ENCODE data around the gene TMEM174. TPM values are rescaled to one million over a fixed set of nuclear protein-coding genes. Genes with fewer than 3 reads are reported as not detected.

The TMEM174 gene
- total RNA-seq, 1 donor from 2014 or later: not detected

DNA sequence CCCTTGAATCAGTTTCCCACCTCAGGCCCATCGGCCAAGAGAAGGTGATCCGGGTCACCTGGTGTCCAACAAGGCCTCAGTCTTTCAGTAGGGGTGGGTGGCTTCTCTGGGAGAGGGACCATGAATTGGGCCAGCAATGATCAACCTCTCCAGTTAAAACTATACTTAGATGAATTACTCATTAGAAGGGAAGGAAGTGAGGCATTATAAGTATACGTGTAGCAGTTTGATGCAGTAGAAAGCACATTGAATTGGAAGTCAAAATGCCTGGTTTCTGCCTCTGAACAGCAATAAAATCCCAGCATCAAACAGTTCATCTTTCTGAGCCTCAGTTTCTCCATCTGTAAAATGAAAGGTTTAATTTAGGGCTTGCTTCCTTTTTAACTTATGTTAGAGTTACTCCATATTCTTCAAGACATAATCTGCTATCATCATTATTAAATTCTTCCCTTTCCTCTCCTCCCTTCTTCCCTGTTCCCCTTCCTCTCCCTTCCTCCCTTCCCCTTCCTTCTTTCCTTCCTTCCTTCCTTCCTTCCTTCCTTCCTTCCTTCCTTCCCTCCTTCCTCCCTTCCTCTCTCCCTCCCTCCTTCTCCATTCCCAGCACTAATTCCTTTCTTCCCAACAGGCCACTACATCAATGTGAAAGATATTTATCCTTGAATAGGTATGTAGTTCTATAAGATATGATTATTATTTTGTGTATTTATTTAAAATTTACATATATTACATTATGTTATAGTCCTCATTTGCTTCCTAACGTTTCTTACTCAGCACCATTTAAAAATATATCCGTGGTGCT is 18.6 kb upstream of the TMEM174 start:
- DNase-seq: no peak

- peak; percentile 49 for DNase-seq
These were observed 17.4 kb upstream of the TMEM174 start for GRCh38 chr5:73155271-73156222.

DNA sequence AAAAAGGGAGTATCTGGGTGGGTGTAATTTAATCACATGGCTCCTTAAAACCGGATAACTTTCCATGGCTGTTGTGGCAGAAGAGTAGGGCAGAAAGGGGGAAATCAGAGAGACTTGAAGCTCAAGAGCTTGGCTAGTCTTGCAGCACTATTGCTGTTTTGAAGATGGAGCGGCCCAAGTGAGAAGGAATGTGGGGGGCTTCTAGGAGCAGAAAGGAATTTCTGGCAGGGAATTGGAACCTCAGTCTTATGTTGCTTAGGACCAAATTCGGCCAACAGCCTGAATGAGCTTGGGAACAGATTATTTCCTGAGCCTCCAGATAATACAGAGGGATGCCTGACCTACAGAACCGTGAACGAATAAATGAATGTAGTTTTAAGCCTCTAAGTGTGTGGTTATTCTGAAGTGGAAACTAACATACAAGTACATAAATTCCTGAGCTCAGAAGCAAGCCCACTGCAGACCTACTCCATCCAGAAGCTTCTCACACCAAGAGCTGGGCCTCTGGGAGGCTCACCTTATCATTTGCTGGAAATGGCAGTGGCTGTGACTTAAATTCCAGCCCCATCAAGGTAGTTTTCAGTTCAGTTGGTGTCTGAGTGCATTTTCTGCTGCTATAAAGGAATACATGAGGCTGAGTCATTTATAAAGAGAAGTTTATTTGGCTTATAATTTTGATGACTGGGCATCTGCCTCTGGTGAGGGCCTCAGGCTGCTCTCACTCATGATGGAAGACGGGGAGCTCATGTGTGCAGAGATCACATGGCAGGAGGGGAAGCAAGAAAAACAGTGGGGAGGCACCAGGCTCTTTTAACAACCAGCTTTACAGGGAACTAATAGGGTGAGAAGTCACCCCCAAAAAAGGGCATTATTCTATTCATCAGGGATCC is 15.3 kb upstream of the TMEM174 start:
- no peak for DNase-seq

- no peak for DNase-seq
These were observed 14.7 kb upstream of the TMEM174 start for GRCh38 chr5:73158313-73158712.

GRCh38 chr5:73160239-73160671 is 12.7 kb upstream of the TMEM174 start:
- DNase-seq: no peak

DNA sequence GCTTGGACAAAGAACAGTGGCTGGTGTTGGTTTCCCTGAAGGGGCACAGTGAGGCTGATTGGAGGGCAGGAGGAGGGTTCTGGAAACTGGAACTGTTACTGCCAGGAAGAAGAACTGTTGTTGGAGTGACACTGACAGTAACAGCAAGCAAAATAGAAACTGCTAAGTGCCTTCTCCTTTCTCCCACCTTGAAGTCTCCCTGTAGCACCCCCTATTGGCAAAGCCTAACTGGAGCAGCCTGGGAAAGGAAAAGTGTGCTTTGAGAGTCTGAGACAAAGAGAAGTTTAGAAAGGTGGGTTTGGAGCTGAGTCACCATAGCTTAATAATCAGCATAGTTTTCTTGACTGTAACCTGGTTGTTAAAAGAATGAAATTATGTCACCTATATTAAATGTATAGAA is 2.5 kb upstream of the TMEM174 start:
- DNase-seq: no peak

GRCh38 chr5:73171495-73171894 is 1.5 kb upstream of the TMEM174 start:
- DNase-seq: no peak

DNA sequence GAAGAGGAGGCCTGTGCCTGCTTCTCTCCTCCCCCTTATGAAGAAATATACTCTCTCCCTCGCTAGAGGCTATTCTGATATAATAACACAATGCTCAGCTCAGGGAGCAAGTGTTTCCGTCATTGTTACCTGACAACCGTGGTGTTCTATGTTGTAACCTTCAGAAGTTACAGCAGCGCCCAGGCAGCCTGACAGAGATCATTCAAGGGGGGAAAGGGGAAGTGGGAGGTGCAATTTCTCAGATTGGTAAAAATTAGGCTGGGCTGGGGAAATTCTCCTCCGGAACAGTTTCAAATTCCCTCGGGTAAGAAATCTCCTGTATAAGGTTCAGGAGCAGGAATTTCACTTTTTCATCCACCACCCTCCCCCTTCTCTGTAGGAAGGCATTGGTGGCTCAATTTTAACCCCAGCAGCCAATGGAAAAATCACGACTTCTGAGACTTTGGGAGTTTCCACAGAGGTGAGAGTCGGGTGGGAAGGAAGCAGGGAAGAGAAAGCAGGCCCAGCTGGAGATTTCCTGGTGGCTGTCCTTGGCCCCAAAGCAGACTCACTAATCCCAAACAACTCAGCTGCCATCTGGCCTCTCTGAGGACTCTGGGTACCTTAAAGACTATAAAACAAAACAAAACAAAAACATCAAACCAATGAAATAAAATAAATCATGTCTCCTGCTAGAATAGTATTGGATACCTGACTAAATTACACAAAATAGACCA is 1.3 kb downstream of the TMEM174 start:
- no peak for DNase-seq

- no peak for DNase-seq
These were observed 3.3 kb downstream of the TMEM174 start for GRCh38 chr5:73176250-73176649.

- DNase-seq: no peak
These were observed 5.3 kb downstream of the TMEM174 start for GRCh38 chr5:73178265-73178664.

- no peak for DNase-seq
These were observed 6.7 kb downstream of the TMEM174 start for GRCh38 chr5:73179730-73180129.

DNA sequence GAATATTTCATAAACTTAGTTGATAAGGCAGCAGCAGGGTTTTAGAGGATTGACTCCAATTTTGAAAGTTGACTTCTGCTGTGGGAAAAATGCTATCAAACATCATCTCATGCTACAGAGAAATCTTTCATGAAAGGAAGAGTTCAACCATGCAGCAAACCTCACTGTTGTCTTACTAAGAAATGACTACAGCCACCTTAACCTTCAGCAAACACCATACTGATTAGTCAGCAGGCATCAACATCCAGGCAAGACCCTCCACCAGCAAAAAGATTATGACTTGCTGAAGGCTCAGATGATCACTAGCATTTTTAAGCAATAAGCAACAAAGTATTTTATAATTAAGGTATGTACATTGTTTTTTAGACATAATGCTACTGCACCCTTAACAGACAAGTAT is 7.6 kb downstream of the TMEM174 start:
- no peak for DNase-seq

- no peak for DNase-seq
These were observed 9.3 kb downstream of the TMEM174 start for GRCh38 chr5:73182307-73182706.

DNA sequence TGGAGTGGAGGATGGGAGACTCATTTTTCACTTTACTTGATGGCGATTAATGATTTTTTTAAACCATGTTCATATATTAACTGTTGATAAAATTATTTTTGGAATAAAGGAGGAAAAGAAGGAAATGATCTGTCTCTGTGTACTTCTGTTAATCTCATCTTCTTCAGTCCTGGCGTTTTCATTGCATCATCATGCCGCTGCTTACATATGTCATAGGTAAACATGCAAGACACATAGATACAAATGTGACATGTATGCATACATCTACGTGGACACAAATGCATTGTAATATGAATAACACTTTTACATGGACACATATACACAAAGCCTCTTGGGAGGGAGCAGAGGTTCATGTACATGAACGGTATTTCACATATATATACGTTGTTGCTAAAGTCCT is 10.0 kb downstream of the TMEM174 start:
- DNase-seq: no peak

DNA sequence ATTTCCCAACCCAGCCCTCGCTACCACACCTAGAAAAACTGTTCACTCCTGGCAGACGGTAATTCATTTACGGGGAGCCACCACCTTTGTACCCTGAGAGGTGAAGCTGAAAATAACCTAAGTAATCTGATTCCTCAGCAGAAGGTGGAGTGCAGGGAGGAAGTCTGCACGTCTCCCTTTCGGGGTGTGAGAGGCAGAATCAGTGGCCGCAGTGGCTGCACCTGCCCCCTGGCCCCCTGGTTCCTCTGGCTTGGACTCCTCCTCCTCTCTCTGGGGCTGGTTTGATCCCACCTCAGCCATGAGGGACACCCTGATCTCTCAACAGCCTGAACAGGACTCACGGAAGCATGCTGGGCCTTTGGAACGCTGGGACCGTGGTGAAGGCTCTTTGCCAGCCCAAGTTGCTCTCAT is 10.5 kb downstream of the TMEM174 start:
- no peak for DNase-seq

GRCh38 chr5:73186976-73187375 is 14.0 kb downstream of the TMEM174 start:
- DNase-seq: no peak

DNA sequence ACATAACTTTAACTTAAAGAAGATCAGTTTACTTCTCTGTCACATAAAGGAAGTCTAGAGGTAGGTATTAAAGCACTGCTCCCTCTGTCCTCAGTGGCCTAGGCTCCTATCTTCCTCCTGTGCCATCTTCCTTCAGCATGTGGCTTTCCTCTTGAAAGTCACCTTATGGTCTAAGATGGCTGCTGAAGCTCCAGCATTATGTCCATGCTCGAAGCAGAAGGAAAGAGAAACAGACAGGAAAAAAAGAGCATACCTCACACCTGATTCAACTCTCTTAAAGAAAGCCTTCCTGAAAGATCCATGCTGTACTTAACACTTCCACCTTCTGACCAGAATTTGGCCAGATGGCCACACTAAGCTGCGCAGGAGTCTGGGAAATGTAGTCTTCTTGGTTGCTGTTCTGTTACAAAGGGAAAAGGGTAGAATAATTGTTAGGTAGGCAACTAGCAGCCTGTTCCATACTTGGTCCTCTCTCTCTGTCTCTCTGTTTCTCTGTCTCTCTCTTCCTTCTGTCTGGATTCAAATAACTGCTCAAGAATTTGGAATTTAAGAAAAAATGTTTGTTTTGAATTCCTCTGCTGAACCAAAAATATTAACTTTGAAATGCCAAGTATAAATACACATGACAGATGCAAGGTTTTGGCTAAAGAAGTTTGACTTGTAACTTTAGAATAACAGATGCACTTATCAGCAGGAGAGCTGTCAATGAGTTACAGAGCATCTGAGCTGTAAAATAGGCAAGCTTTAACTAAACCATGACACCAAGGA is 16.0 kb downstream of the TMEM174 start:
- DNase-seq: no peak

GRCh38 chr5:73189871-73190376 is 16.9 kb downstream of the TMEM174 start:
- no peak for DNase-seq

GRCh38 chr5:73192370-73192769 is 19.4 kb downstream of the TMEM174 start:
- DNase-seq: no peak

DNA sequence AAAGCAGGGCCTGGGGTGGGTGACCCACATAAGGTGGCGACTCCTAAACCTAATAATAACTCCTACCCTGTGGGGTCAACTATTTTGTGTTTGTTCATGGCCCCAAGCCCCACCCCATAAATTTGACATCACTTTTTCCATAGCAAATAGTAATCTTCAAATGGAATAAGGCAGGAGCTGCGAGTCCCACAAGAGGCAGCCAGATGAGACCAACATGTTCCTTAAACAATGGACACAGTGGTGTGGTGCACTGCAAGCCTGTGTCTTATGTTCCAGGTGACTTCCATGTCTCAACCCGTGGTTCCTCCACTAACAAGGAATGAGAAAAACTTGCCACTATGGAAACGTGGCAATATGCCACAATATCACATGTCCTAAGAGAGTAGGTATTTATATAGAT is 20.6 kb downstream of the TMEM174 start:
- no peak for DNase-seq

DNA sequence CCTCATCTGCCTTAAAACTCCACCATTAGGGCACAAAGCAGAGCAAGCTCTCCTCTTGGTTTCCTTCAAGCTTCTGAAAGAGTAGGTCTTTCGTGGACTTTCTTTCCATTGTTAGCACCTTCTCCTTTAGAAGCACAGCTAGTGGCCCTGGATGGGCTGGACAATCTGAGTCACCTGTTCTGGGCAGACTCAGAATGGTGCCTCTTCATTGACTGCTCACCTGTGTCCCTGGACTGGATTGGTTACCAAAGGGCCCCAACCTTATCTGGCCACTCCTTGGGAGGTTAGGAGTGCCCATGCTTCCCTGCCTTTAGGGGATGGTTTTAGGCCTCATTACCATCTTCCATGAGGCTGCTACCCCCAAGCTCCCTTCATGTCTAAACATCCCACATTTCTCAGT is 23.2 kb downstream of the TMEM174 start:
- no peak for DNase-seq

Measured in skin of body (tissue), 2 donors.